IMR-90 (cell line): ENCODE data around the gene ATRX. TPM values are rescaled to one million over a fixed set of nuclear protein-coding genes. Genes with fewer than 3 reads are reported as not detected.

Experiments
- ATAC-seq: fragments of 200-7000 bp; cut with Tn5 transposase; 2 replicates; pipeline ENCODE4 v1.9.1; 2020; ENCODE audit warnings: low read depth, mild to moderate bottlenecking, moderate library complexity
- BruUV-seq: library from RNA; stranded (reverse); fragments of 400-500 nt; replicated peaks from 2 replicates; lab custom pipeline; 2021; lab: Mats Ljungman, UMichigan
- CTCF ChIA-PET: fragments of 300-600 bp; formaldehyde crosslinking; extraction: SDS; loops from one replicate; lab custom pipeline; 2021; ENCODE audit warnings: antibody characterized with exemption; lab: Yijun Ruan, JAX
- POLR2A ChIA-PET: fragments of 300-600 bp; sonication (Branson Sonifier 250); formaldehyde crosslinking; loops from one replicate; lab custom pipeline; 2022; ENCODE audit warnings: antibody characterized with exemption; ENCODE audit not compliant: unreplicated experiment; lab: Charles Lee
- DNase-seq: peaks from one replicate; pipeline ENCODE4 v3.0.0; 2013
- H2AFZ ChIP-seq: replicated peaks from 2 replicates; pipeline ENCODE3; 2013; ENCODE audit warnings: low read length, mild to moderate bottlenecking; ENCODE audit not compliant: poor library complexity
- H2AK5ac ChIP-seq: 2 replicates; pipeline ENCODE4 v1.6.1; 2013; ENCODE audit warnings: low read depth, low read length, inconsistent platforms
- H2AK9ac ChIP-seq: replicated peaks from 2 replicates; pipeline ENCODE3; 2013; ENCODE audit warnings: mild to moderate bottlenecking, low read depth, low read length, moderate library complexity; ENCODE audit not compliant: poor library complexity
- H2BK120ac ChIP-seq: 2 replicates; pipeline ENCODE4 v1.6.1; 2013; ENCODE audit warnings: low read depth, low read length, inconsistent platforms
- H2BK15ac ChIP-seq: 3 replicates; pipeline ENCODE4 v1.6.1; 2013; ENCODE audit warnings: low read depth, low read length, inconsistent platforms
- H2BK20ac ChIP-seq: 2 replicates; pipeline ENCODE4 v1.6.1; 2013; ENCODE audit warnings: low read depth, mild to moderate bottlenecking, inconsistent platforms, low read length, moderate library complexity
- H2BK5ac ChIP-seq: 2 replicates; pipeline ENCODE4 v1.6.1; 2013; ENCODE audit warnings: mild to moderate bottlenecking, low read depth, low read length, inconsistent platforms; ENCODE audit not compliant: poor library complexity, severe bottlenecking
- H3K14ac ChIP-seq: replicated peaks from 2 replicates; pipeline ENCODE4 v1.6.1; 2013; ENCODE audit warnings: low read depth, low read length, inconsistent platforms
- H3K18ac ChIP-seq: 2 replicates; pipeline ENCODE4 v1.6.1; 2013; ENCODE audit warnings: low read depth, low read length, control low read depth
- H3K23ac ChIP-seq: 2 replicates; pipeline ENCODE4 v1.6.1; 2013; ENCODE audit warnings: low read depth, low read length, inconsistent platforms
- H3K27ac ChIP-seq: 2 replicates; pipeline ENCODE4 v1.5.1; 2013; ENCODE audit warnings: mild to moderate bottlenecking, control low read depth, low read length; ENCODE audit not compliant: insufficient read depth
- H3K27me3 ChIP-seq: 2 replicates; pipeline ENCODE4 v1.6.1; 2013; ENCODE audit warnings: low read length; ENCODE audit not compliant: control insufficient read depth, insufficient read depth
- H3K36me3 ChIP-seq: 2 replicates; pipeline ENCODE4 v1.6.1; 2013; ENCODE audit warnings: low read length, mixed read lengths; ENCODE audit not compliant: control insufficient read depth, insufficient read depth
- H3K4ac ChIP-seq: 2 replicates; pipeline ENCODE4 v1.6.1; 2013; ENCODE audit warnings: low read depth, low read length, inconsistent platforms
- H3K4me1 ChIP-seq: 2 replicates; pipeline ENCODE4 v1.6.1; 2013; ENCODE audit warnings: low read length, mixed read lengths; ENCODE audit not compliant: control insufficient read depth, insufficient read depth
- H3K4me2 ChIP-seq: 2 replicates; pipeline ENCODE4 v1.6.1; 2013; ENCODE audit warnings: low read depth, mild to moderate bottlenecking, control low read depth, low read length, moderate library complexity
- H3K4me3 ChIP-seq: 2 replicates; pipeline ENCODE4 v1.5.1; 2013; ENCODE audit warnings: low read depth, mild to moderate bottlenecking, control low read depth, low read length, moderate library complexity; ENCODE audit not compliant: insufficient read depth
- H3K56ac ChIP-seq: 2 replicates; pipeline ENCODE4 v1.6.1; 2013; ENCODE audit warnings: low read length, inconsistent platforms; ENCODE audit not compliant: insufficient read depth; ENCODE audit errors: extremely low read depth
- H3K79me1 ChIP-seq, 2 experiments: 2 replicates each; pipeline ENCODE4 v1.6.1; 2013; ENCODE audit warnings: low read length in 2 of 2, inconsistent platforms in 1 of 2, low read depth in 1 of 2
- H3K9ac ChIP-seq: 2 replicates; pipeline ENCODE4 v1.6.1; 2013; ENCODE audit warnings: low read depth, low read length, control low read depth
- H3K9me1 ChIP-seq: 2 replicates; pipeline ENCODE4 v1.6.1; 2013; ENCODE audit warnings: low read length, inconsistent platforms; ENCODE audit not compliant: insufficient read depth
- H3K9me3 ChIP-seq: 2 replicates; pipeline ENCODE4 v1.6.1; 2013; ENCODE audit warnings: low read length; ENCODE audit not compliant: control insufficient read depth, insufficient read depth
- H4K20me1 ChIP-seq: 2 replicates; pipeline ENCODE4 v1.6.1; 2013; ENCODE audit warnings: low read length, inconsistent platforms; ENCODE audit not compliant: insufficient read depth
- H4K5ac ChIP-seq: 2 replicates; pipeline ENCODE4 v1.6.1; 2013; ENCODE audit warnings: mild to moderate bottlenecking, low read depth, low read length, control low read depth
- H4K8ac ChIP-seq, 2 experiments: 2 replicates each; pipeline ENCODE4 v1.6.1; 2013; ENCODE audit warnings: low read depth in 2 of 2, low read length in 2 of 2, control low read depth in 1 of 2, inconsistent platforms in 1 of 2
- H4K91ac ChIP-seq: 2 replicates; pipeline ENCODE4 v1.6.1; 2013; ENCODE audit warnings: low read depth, low read length, inconsistent platforms; ENCODE audit not compliant: insufficient read depth
- BHLHE40 ChIP-seq: fragments of 150-350 bp; IDR thresholded peaks from 2 replicates; pipeline ENCODE4 v1.6.1; 2016; ENCODE audit warnings: mild to moderate bottlenecking, low read depth, low read length
- CEBPB ChIP-seq: IDR thresholded peaks from 2 replicates; pipeline ENCODE4 v1.6.1; 2012; ENCODE audit warnings: low read depth, low read length, improper control_type of control experiment
- CHD1 ChIP-seq: IDR thresholded peaks from 2 replicates; pipeline ENCODE4 v1.6.1; 2012; ENCODE audit warnings: low read depth, low read length, improper control_type of control experiment
- CTCF ChIP-seq: conservative IDR thresholded peaks from 2 replicates; pipeline ENCODE4 v1.5.1; 2012; ENCODE audit warnings: mild to moderate bottlenecking, low read depth, low read length, improper control_type of control experiment
- MAZ ChIP-seq: IDR thresholded peaks from 2 replicates; pipeline ENCODE4 v1.6.1; 2012; ENCODE audit warnings: low read depth, mild to moderate bottlenecking, low read length, improper control_type of control experiment, moderate library complexity, borderline replicate concordance
- MXI1 ChIP-seq: IDR thresholded peaks from 2 replicates; pipeline ENCODE4 v1.6.1; 2012; ENCODE audit warnings: low read depth, mild to moderate bottlenecking, low read length, moderate library complexity, borderline replicate concordance
- POLR2A ChIP-seq: IDR thresholded peaks from 2 replicates; pipeline ENCODE4 v1.6.1; 2012; ENCODE audit warnings: mild to moderate bottlenecking, low read depth, low read length
- RAD21 ChIP-seq: IDR thresholded peaks from 2 replicates; pipeline ENCODE4 v1.6.1; 2012; ENCODE audit warnings: low read length, improper control_type of control experiment
- RCOR1 ChIP-seq: IDR thresholded peaks from 2 replicates; pipeline ENCODE4 v1.6.1; 2012; ENCODE audit warnings: mild to moderate bottlenecking, low read length, improper control_type of control experiment; ENCODE audit not compliant: insufficient replicate concordance
- SMC3 ChIP-seq: fragments of 150-350 bp; IDR thresholded peaks from 2 replicates; pipeline ENCODE4 v1.6.1; 2016; ENCODE audit warnings: low read depth, mild to moderate bottlenecking, antibody characterized with exemption, low read length, moderate library complexity
- USF2 ChIP-seq: fragments of 150-350 bp; IDR thresholded peaks from 2 replicates; pipeline ENCODE4 v1.6.1; 2017; ENCODE audit warnings: mild to moderate bottlenecking, antibody characterized with exemption, low read length, low read depth
- WGBS, 2 experiments: methylation state at CpG; one replicate each; pipeline versions ENCODE4 v1.1.5 to v1.1.7; 2013; ENCODE audit warnings: missing lambda C conversion rate in 2 of 2; ENCODE audit not compliant: insufficient read length in 1 of 2; ENCODE audit errors: extremely low coverage in 2 of 2; 5-methylcytosine and 5-hydroxymethylcytosine counted together
- dilution Hi-C: fragments of 300-500 bp; cut with HindIII; formaldehyde crosslinking; loops from one replicate; pipeline ENCODE4 v1.14.3; 2018; ENCODE audit warnings: low sequenced_read_pairs; ENCODE audit not compliant: unreplicated experiment
- in situ Hi-C: fragments of 300-500 bp; cut with MboI; formaldehyde crosslinking; loops from 3 replicates; pipeline ENCODE4 v1.14.3; 2019; ENCODE audit warnings: low sequenced_read_pairs, inconsistent platforms, mixed read lengths
- intact Hi-C: fragments of 100-400 bp; cut with micrococcal nuclease; formaldehyde crosslinking; loops from 2 replicates; pipeline ENCODE4 v1.10.0; 2022
- polyA plus RNA-seq, 3 experiments: library from polyadenylated mRNA; depleted of rRNA; stranded (reverse); fragments of >200 nt; gene quantifications; 2 replicates each; pipeline ENCODE4 v1.2.3, GENCODE V29; 2012; ENCODE audit warnings: low replicate concordance in 1 of 3
- total RNA-seq: library from RNA; depleted of rRNA; stranded (reverse); fragments of >200 nt; gene quantifications from 2 replicates; pipeline ENCODE4 v1.2.3, GENCODE V29; 2012

ATRX gene
- total and polyA plus RNA-seq, 2 of the 4 experiments (the other 2 are of a cell fraction): 20.7 to 73.8 TPM

- dilution Hi-C loops: no loop called here
- H2AK5ac ChIP-seq: no peak overlapping the region
- no peak overlapping the region for H3K56ac ChIP-seq
- H3K4me3 ChIP-seq: no peak overlapping the region
- no peak overlapping the region for H4K5ac ChIP-seq
- DNase-seq: no peak
- in situ Hi-C loops: no loop called here
- H3K27ac ChIP-seq: no peak overlapping the region
- H4K8ac ChIP-seq: no peak overlapping the region
- no peak overlapping the region for H3K14ac ChIP-seq
- H2AK9ac ChIP-seq: no peak overlapping the region
- no peak overlapping the region for H3K4me2 ChIP-seq
- H2BK20ac ChIP-seq: no peak overlapping the region
- no peak overlapping the region for H3K23ac ChIP-seq
- no peaks in the 10 kb centered on the region for H3K27me3 ChIP-seq
- H4K20me1 ChIP-seq: peaks cover 74% of the 10 kb centered on the region
- H2BK15ac ChIP-seq: no peak overlapping the region
- no peaks in the 10 kb centered on the region for H3K9me1 ChIP-seq
- CTCF ChIA-PET: no interaction called here
- H2BK120ac ChIP-seq: no peak overlapping the region
- no peaks in the 10 kb centered on the region for H3K9me3 ChIP-seq
- TF ChIP-seq SMC3 (no peak), USF2 (no peak), RAD21 (no peak), MXI1 (no peak), BHLHE40 (no peak), CTCF (no peak), CEBPB (no peak), RCOR1 (no peak), CHD1 (no peak), MAZ (no peak), POLR2A (no peak)
- peaks cover 0 to 4% of the 10 kb centered on the region in 2 experiments; a peak in 1 of 4 replicates for H3K79me1 ChIP-seq
- no peak overlapping the region for H2BK5ac ChIP-seq
- H3K4ac ChIP-seq: no peak overlapping the region
- intact Hi-C loops: no loop called here
- no peak overlapping the region for H3K18ac ChIP-seq
- POLR2A ChIA-PET: no interaction called here
- 0% methylated on average over 1 of the region's 2 CpGs; no CpG with 5 or more reads in 1 of the 2 experiments for WGBS, 2 experiments
- H3K36me3 ChIP-seq: no peaks in the 10 kb centered on the region
- H3K9ac ChIP-seq: no peak overlapping the region
- no peak for ATAC-seq
- no TSS peak for BruUV-seq
- no peak overlapping the region for H2AFZ ChIP-seq
- no peaks in the 10 kb centered on the region for H3K4me1 ChIP-seq
- no peak overlapping the region for H4K91ac ChIP-seq
Measured at GRCh38 chrX:77776659-77777058, 9.4 kb downstream of the ATRX start.
